Measurements from ENCODE around the gene KRT10. TPM values are rescaled to one million over a fixed set of nuclear protein-coding genes. Genes with fewer than 3 reads are reported as not detected.

The KRT10 gene
- polyA plus RNA-seq, 3 donors, result 9.7 to 79.1 (median 58.7) TPM

- no peaks in the 10 kb centered on the region for H3K79me2 ChIP-seq (ENCODE audit: insufficient read depth, low read length)
- H4K20me1 ChIP-seq (ENCODE audit: insufficient read depth, low read length), result no peaks in the 10 kb centered on the region
- no CpG with 5 or more reads among the region's 4 CpGs for WGBS (ENCODE audit: insufficient coverage)
- no peak overlapping the region for H3K4me2 ChIP-seq (replicated peaks; ENCODE audit: extremely low read depth, low read length, poor library complexity, severe bottlenecking)
- DNase-seq, result no peak
- H3K27me3 ChIP-seq (ENCODE audit: control insufficient read depth in 2 of 2, insufficient read depth in 2 of 2, low read length in 2 of 2), result peaks cover 9 to 25% of the 10 kb centered on the region in 2 donors
- H3K9me3 Mint-ChIP-seq, result peaks cover 0 to 2% (median 0%) of the 10 kb centered on the region in 7 donors
- H3K9ac ChIP-seq (ENCODE audit: insufficient read depth, low read length, poor library complexity, severe bottlenecking), result no peak overlapping the region
- no peak for TF ChIP-seq CTCF (IDR thresholded peaks at IDR 0.05)
- H3K4me3 ChIP-seq (replicated peaks in 1 of 3; ENCODE audit: low read depth in 2 of 3, low read length in 3 of 3), result no peak overlapping the region
- no peaks in the 10 kb centered on the region for H3K4me1 ChIP-seq (ENCODE audit: control insufficient read depth in 1 of 2, insufficient read depth in 2 of 2, low read length in 2 of 2)
- no peak overlapping the region for H3K27ac Mint-ChIP-seq
- H3K4me1 Mint-ChIP-seq, result no peaks in the 10 kb centered on the region
- no peak overlapping the region for H2AFZ ChIP-seq (ENCODE audit: insufficient read depth, low read depth, low read length, poor library complexity, severe bottlenecking)
- H3K27me3 Mint-ChIP-seq (ENCODE audit: low read depth in 3 of 3), result peaks cover 13 to 33% (median 21%) of the 10 kb centered on the region in 3 donors
- H3K27ac ChIP-seq (ENCODE audit: low read depth in 1 of 2, low read length in 2 of 2), result no peak overlapping the region
- intact Hi-C loops (cut with micrococcal nuclease), result no loop called here
- H3K9me3 ChIP-seq (replicated peaks in 1 of 2; ENCODE audit: control insufficient read depth in 1 of 2, insufficient read depth in 1 of 2, low read length in 2 of 2), result no peaks in the 10 kb centered on the region
- H3K36me3 ChIP-seq (replicated peaks in 1 of 2; ENCODE audit: control insufficient read depth in 1 of 2, insufficient read depth in 2 of 2, low read length in 2 of 2), result no peaks in the 10 kb centered on the region
- H3K4me3 Mint-ChIP-seq, result peak overlapping the region in 1 of 2 donors; percentile 32
- H3K36me3 Mint-ChIP-seq, result no peaks in the 10 kb centered on the region
These were observed 27.3 kb upstream of the KRT10 start for GRCh38 chr17:40849723-40850122.

GRCh38 chr17:40848583-40849235 lies 26.3 kb upstream of the KRT10 start:
- H3K4me3 ChIP-seq (replicated peaks in 1 of 3; ENCODE audit: low read depth in 2 of 3, low read length in 3 of 3), result no peak overlapping the region
- H3K4me3 Mint-ChIP-seq, result no peak overlapping the region
- no peak for DNase-seq
- WGBS (ENCODE audit: insufficient coverage), result no CpG with 5 or more reads among the region's 1 CpG
- no peak overlapping the region for H3K27ac Mint-ChIP-seq
- no peaks in the 10 kb centered on the region for H4K20me1 ChIP-seq (ENCODE audit: insufficient read depth, low read length)
- no peaks in the 10 kb centered on the region for H3K36me3 ChIP-seq (replicated peaks in 1 of 2; ENCODE audit: control insufficient read depth in 1 of 2, insufficient read depth in 2 of 2, low read length in 2 of 2)
- no peak overlapping the region for H3K4me2 ChIP-seq (replicated peaks; ENCODE audit: extremely low read depth, low read length, poor library complexity, severe bottlenecking)
- H3K36me3 Mint-ChIP-seq, result no peaks in the 10 kb centered on the region
- intact Hi-C loops (cut with micrococcal nuclease), result no loop called here
- peaks cover 9 to 27% of the 10 kb centered on the region in 2 donors for H3K27me3 ChIP-seq (ENCODE audit: control insufficient read depth in 2 of 2, insufficient read depth in 2 of 2, low read length in 2 of 2)
- H3K79me2 ChIP-seq (ENCODE audit: insufficient read depth, low read length), result no peaks in the 10 kb centered on the region
- TF ChIP-seq CTCF (IDR thresholded peaks at IDR 0.05), result no peak
- H3K9ac ChIP-seq (ENCODE audit: insufficient read depth, low read length, poor library complexity, severe bottlenecking), result no peak overlapping the region
- no peaks in the 10 kb centered on the region for H3K4me1 Mint-ChIP-seq
- no peak overlapping the region for H3K27ac ChIP-seq (ENCODE audit: low read depth in 1 of 2, low read length in 2 of 2)
- peaks cover 0 to 2% (median 0%) of the 10 kb centered on the region in 7 donors for H3K9me3 Mint-ChIP-seq
- no peak overlapping the region for H2AFZ ChIP-seq (ENCODE audit: insufficient read depth, low read depth, low read length, poor library complexity, severe bottlenecking)
- H3K4me1 ChIP-seq (ENCODE audit: control insufficient read depth in 1 of 2, insufficient read depth in 2 of 2, low read length in 2 of 2), result no peaks in the 10 kb centered on the region
- H3K9me3 ChIP-seq (replicated peaks in 1 of 2; ENCODE audit: control insufficient read depth in 1 of 2, insufficient read depth in 1 of 2, low read length in 2 of 2), result no peaks in the 10 kb centered on the region
- H3K27me3 Mint-ChIP-seq (ENCODE audit: low read depth in 3 of 3), result peaks cover 13 to 41% (median 24%) of the 10 kb centered on the region in 3 donors
